ENCODE results near the gene GRID2. TPM values are rescaled to one million over a fixed set of nuclear protein-coding genes. Genes with fewer than 3 reads are reported as not detected.

Gene GRID2
- total RNA-seq, 1 donor = not detected

DNA sequence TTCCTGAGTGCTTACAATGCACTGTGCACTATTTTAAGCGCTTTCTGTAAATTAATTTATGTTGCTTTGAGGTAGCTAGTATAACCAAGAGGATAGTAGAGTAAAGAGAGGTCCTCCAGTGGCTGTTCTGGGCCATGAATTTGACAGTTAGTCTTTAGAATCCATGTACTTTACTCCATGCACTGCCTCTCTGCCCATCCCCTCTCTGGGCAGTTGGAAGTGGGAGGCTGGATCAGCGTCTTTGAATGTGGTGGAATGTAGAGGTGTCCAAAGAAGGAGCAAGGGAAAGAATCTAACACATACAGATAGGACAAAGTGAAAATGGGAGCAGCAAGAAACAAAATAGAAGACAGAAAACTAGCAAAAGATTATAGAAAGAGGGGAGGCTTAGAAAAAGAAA lies 712.6 kb downstream of the GRID2 start:
- Histone ChIP-seq H3K27me3 (ENCODE audit: insufficient read depth, low read length) (no peaks in the 10 kb centered on the region), H3K4me1 (ENCODE audit: insufficient read depth, low read length) (no peaks in the 10 kb centered on the region), H3K9me3 (ENCODE audit: low read depth, low read length) (no peaks in the 10 kb centered on the region), H3K27ac (ENCODE audit: low read depth, low read length) (no peak overlapping the region), H3K4me3 (ENCODE audit: insufficient read depth, low read length) (no peak overlapping the region), H3K36me3 (ENCODE audit: insufficient read depth, low read length) (no peaks in the 10 kb centered on the region), H3K79me2 (ENCODE audit: insufficient read depth, low read length) (no peaks in the 10 kb centered on the region), H4K20me1 (ENCODE audit: insufficient read depth, low read length) (no peaks in the 10 kb centered on the region), H3K4me2 (ENCODE audit: insufficient read depth, low read length) (no peak overlapping the region), H2AFZ (ENCODE audit: low read length) (no peak overlapping the region)
- TF ChIP-seq, protein P1, sequence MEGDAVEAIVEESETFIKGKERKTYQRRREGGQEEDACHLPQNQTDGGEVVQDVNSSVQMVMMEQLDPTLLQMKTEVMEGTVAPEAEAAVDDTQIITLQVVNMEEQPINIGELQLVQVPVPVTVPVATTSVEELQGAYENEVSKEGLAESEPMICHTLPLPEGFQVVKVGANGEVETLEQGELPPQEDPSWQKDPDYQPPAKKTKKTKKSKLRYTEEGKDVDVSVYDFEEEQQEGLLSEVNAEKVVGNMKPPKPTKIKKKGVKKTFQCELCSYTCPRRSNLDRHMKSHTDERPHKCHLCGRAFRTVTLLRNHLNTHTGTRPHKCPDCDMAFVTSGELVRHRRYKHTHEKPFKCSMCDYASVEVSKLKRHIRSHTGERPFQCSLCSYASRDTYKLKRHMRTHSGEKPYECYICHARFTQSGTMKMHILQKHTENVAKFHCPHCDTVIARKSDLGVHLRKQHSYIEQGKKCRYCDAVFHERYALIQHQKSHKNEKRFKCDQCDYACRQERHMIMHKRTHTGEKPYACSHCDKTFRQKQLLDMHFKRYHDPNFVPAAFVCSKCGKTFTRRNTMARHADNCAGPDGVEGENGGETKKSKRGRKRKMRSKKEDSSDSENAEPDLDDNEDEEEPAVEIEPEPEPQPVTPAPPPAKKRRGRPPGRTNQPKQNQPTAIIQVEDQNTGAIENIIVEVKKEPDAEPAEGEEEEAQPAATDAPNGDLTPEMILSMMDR (IDR thresholded peaks at IDR 0.05; ENCODE audit: extremely low read depth, low read depth, low read length) = no peak
- DNase-seq (ENCODE audit: insufficient read length, low spot score, missing footprints) = no peak

- Histone ChIP-seq H4K20me1 (ENCODE audit: insufficient read depth, low read length) (no peaks in the 10 kb centered on the region), H3K4me3 (ENCODE audit: insufficient read depth, low read length) (no peak overlapping the region), H3K4me1 (ENCODE audit: insufficient read depth, low read length) (no peaks in the 10 kb centered on the region), H3K4me2 (ENCODE audit: insufficient read depth, low read length) (no peak overlapping the region), H3K9me3 (ENCODE audit: low read depth, low read length) (no peaks in the 10 kb centered on the region), H3K27me3 (ENCODE audit: insufficient read depth, low read length) (no peaks in the 10 kb centered on the region), H2AFZ (ENCODE audit: low read length) (no peak overlapping the region), H3K27ac (ENCODE audit: low read depth, low read length) (no peak overlapping the region), H3K36me3 (ENCODE audit: insufficient read depth, low read length) (no peaks in the 10 kb centered on the region), H3K79me2 (ENCODE audit: insufficient read depth, low read length) (no peaks in the 10 kb centered on the region)
- DNase-seq (ENCODE audit: insufficient read length, low spot score, missing footprints) = no peak
- TF ChIP-seq, protein P1 (IDR thresholded peaks at IDR 0.05; ENCODE audit: extremely low read depth, low read depth, low read length) = no peak
These were observed 714.5 kb downstream of the GRID2 start for GRCh38 chr4:93018243-93018642.

GRCh38 chr4:93018806-93019205 lies 715.0 kb downstream of the GRID2 start:
- Histone ChIP-seq H2AFZ (ENCODE audit: low read length) (no peak overlapping the region), H3K4me3 (ENCODE audit: insufficient read depth, low read length) (no peak overlapping the region), H3K27me3 (ENCODE audit: insufficient read depth, low read length) (no peaks in the 10 kb centered on the region), H3K9me3 (ENCODE audit: low read depth, low read length) (no peaks in the 10 kb centered on the region), H3K36me3 (ENCODE audit: insufficient read depth, low read length) (no peaks in the 10 kb centered on the region), H3K27ac (ENCODE audit: low read depth, low read length) (no peak overlapping the region), H3K4me1 (ENCODE audit: insufficient read depth, low read length) (no peaks in the 10 kb centered on the region), H3K4me2 (ENCODE audit: insufficient read depth, low read length) (no peak overlapping the region), H4K20me1 (ENCODE audit: insufficient read depth, low read length) (no peaks in the 10 kb centered on the region), H3K79me2 (ENCODE audit: insufficient read depth, low read length) (no peaks in the 10 kb centered on the region)
- TF ChIP-seq, protein P1 (IDR thresholded peaks at IDR 0.05; ENCODE audit: extremely low read depth, low read depth, low read length) = no peak
- no peak for DNase-seq (ENCODE audit: insufficient read length, low spot score, missing footprints)

GRCh38 chr4:93029769-93030168 lies 726.0 kb downstream of the GRID2 start:
- Histone ChIP-seq H3K4me1 (ENCODE audit: insufficient read depth, low read length) (no peaks in the 10 kb centered on the region), H3K27ac (ENCODE audit: low read depth, low read length) (no peak overlapping the region), H3K27me3 (ENCODE audit: insufficient read depth, low read length) (no peaks in the 10 kb centered on the region), H3K9me3 (ENCODE audit: low read depth, low read length) (peaks cover 2% of the 10 kb centered on the region), H4K20me1 (ENCODE audit: insufficient read depth, low read length) (no peaks in the 10 kb centered on the region), H3K79me2 (ENCODE audit: insufficient read depth, low read length) (no peaks in the 10 kb centered on the region), H3K4me2 (ENCODE audit: insufficient read depth, low read length) (no peak overlapping the region), H3K36me3 (ENCODE audit: insufficient read depth, low read length) (no peaks in the 10 kb centered on the region), H2AFZ (ENCODE audit: low read length) (no peak overlapping the region), H3K4me3 (ENCODE audit: insufficient read depth, low read length) (no peak overlapping the region)
- DNase-seq (ENCODE audit: insufficient read length, low spot score, missing footprints) = no peak
- TF ChIP-seq, protein P1 (IDR thresholded peaks at IDR 0.05; ENCODE audit: extremely low read depth, low read depth, low read length) = no peak
